HG02571 (cell line): ENCODE results near the gene SHROOM2.
A peak's percentile ranks its signal among the peaks of the same experiment; 100 is the strongest.

Experiments
- ATAC-seq: cut with Tn5 transposase; IDR thresholded peaks from one replicate; pipeline ENCODE4 v1.9.1; 2021; ENCODE audit warnings: mild to moderate bottlenecking, moderate library complexity; ENCODE audit not compliant: unreplicated experiment

SHROOM2 gene

GRCh38 chrX:9927698-9928482 lies 141.7 kb downstream of the SHROOM2 start:
- ATAC-seq, result no peak

- no peak for ATAC-seq
Observed at GRCh38 chrX:9935436-9935835, 149.2 kb downstream of the SHROOM2 start.

GRCh38 chrX:9937761-9938160 lies 151.5 kb downstream of the SHROOM2 start:
- no peak for ATAC-seq

GRCh38 chrX:9938516-9938915 lies 152.3 kb downstream of the SHROOM2 start:
- ATAC-seq, result no peak

GRCh38 chrX:9940421-9940820 lies 154.2 kb downstream of the SHROOM2 start:
- no peak for ATAC-seq

- peak; percentile 80 for ATAC-seq
Observed at GRCh38 chrX:9942086-9942485, 155.9 kb downstream of the SHROOM2 start.

GRCh38 chrX:9943420-9943819 lies 157.2 kb downstream of the SHROOM2 start:
- ATAC-seq, result no peak

GRCh38 chrX:9947131-9947794 lies 161.0 kb downstream of the SHROOM2 start:
- no peak for ATAC-seq

GRCh38 chrX:9948406-9948805 lies 162.2 kb downstream of the SHROOM2 start:
- no peak for ATAC-seq

DNA sequence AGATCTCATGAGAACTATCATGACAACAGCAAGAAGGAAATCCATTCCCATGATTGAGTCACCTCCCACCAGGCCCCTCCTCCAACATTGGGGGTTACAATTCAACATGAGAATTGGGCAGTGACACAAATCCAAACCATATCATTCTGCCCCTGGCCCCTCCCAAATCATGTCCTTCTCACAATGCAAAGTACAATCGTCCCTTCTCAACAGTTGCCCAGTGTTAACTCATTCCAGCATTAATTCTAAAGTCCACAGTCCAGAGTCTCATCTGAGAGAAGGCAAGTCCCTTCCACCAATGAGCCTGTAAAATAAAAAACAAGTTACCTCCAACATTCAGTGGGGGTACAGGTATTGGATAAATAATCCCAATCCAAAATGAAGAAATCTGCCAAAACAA lies 166.1 kb downstream of the SHROOM2 start:
- no peak for ATAC-seq

DNA sequence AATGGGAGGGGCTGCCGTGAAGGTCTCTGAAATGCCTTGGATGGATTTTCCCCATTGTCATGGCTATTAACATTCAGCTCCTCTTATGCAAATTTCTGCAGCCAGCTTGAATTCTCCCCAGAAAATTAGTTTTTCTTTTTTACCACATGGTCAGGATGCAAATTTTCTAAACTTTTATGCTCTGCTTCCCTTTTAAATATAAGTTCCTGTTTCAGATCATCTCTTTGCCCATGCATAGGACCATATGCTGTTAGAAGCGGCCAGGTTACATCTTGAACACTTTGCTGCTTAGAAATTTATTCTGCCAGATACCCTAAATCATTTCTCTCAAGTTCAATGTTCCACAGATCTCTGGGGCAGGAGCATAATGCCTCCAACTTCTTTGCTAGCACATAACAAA lies 167.2 kb downstream of the SHROOM2 start:
- no peak for ATAC-seq

DNA sequence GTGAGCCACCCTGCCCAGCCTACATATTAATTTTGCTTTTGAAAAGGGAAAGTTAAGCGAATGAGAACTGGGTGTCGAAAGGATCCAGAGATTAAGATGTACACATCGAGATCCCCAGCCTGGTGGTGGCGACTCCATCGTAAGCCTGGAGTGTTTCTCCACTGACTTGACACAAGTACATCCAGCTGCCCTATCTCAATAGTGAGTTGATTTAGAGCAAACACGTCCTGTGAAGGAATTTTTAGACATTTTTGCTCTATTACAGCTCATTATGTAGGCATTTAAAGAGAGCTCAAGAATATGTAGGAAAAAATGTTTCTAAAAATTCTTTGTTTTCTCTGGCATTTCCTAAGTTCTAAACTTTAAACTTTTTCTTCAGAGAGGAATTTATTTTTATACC lies 169.3 kb downstream of the SHROOM2 start:
- ATAC-seq, result no peak

DNA sequence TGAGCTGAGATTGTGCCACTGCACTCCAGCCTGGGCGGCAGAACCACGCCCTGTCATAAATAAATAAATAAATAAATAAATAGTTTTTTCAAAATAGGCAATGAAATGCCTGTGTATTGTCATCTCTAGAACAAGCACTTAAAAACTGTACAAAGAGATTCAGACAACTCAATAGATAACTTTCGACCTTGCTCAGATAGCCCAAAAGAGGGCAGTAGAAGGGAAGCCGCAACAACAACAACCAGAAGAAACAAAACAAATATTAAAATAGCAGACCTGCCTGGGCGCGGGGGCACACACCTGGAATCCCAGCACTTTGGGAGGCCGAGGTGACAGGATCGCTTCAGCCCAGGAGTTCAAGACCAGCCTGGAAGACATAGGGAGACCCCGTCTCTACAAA lies 171.5 kb downstream of the SHROOM2 start:
- ATAC-seq, result no peak

DNA sequence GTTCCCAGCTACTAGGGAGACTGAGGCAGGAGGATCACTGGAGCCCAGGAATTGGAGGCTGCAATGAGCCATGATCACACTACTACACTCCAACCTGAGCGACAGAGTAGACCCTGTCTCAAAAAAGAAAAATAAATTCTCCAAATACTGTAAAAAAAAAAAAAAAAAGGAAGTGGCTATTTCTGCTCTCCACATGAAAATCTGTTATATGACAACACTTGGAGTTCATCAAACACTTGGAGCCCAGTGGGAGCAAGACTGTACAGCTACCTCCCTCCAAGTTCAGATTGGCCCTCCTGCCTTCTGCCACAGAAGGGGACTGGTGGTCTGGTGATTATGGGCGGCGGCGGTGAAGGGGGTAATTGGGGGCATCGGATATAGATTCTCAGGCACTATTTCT lies 172.0 kb downstream of the SHROOM2 start:
- ATAC-seq, result no peak

DNA sequence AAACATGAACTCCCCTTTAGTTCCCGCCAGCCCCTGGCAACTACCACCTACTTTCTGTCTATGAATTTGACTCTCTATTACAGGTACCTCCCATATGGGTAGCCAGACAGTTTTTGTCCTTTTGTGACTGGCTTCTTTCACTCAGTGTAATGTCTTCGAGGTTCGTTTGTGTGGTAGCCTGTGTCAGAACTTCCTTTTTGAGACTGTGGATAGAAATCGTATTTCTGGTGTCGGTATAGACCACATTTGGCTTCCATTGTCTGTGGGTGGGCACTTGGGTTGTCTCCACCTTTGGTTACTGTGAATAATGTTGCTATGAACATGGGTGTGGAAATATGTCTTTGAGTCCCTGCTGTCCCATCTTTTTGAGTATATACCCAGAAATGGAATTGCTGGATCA lies 175.5 kb downstream of the SHROOM2 start:
- no peak for ATAC-seq

GRCh38 chrX:9966775-9967408 lies 180.7 kb downstream of the SHROOM2 start, which contains the start of gene CLDN34:
Gene CLDN34, plus strand, starts transcription at chrX:9967358. Its CDS starts 0 bp downstream, at chrX:9967358.
- no peak for ATAC-seq

- ATAC-seq, result no peak
Observed at GRCh38 chrX:9977635-9978034, 191.4 kb downstream of the SHROOM2 start.

DNA sequence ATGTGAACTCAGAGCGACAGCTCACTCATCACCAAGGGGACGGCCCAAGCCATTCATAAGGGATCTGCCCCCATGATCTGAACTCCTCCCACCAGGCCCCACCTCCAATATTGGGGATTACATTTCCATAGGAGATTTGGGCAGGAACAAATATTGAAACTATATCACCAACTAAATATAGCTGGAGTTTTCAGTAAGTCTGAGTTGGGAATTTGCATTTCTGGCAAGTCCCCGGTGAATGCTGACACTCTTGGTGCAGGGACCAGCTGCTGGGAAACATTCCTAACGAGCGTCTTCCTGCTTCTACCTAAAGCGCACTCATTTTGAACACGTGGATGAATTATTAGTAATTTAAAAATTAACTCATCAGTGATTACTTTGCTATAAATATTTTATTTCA lies 194.2 kb downstream of the SHROOM2 start:
- no peak for ATAC-seq

- no peak for ATAC-seq
Observed at GRCh38 chrX:9980927-9981326, 194.7 kb downstream of the SHROOM2 start.

DNA sequence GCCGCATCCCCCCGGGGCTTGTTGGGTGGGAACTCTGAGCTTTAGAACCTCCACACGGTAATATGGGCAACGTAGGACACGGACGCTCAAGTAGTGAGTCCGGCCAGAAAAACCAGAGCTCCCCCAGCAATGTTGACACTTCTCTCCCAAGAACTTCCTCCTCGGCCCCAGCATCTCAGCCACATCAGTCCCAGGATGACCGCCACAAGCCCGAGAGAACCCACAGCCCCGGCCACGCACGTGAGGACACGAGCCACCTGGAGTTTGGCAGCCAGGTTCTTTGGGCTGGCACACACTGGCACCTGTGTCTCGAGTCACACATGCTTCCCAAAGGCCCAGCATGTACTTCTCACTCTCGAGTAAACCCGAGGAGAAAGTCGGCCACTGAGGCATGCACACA lies 197.2 kb downstream of the SHROOM2 start:
- ATAC-seq, result no peak

GRCh38 chrX:9983846-9984245 lies 197.6 kb downstream of the SHROOM2 start:
- no peak for ATAC-seq

DNA sequence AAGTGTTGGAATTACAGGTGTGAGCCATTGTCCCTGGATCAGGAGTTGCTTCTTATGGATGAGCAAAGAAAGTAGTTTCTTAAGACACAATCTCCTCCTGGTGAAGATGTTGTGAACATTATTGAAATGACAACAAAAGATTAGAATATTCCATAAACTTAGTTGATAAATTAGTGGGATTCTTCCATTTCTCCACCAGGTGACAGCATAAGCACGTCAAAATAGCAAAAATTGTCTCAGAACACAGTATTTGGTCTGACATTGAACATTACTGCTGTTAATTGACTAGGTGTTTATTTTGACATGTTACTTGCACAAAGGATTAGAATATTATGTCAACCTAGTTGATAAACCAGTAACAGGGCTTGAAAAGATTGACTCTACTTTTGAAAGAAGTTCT lies 202.5 kb downstream of the SHROOM2 start:
- ATAC-seq, result no peak
